ENCODE results near the gene COLEC12. TPM values are rescaled to one million over a fixed set of nuclear protein-coding genes. Genes with fewer than 3 reads are reported as not detected.

The COLEC12 gene
- total RNA-seq, 6 donors from 2014 or later = 29.3 to 72.2 (median 47.0) TPM

DNA sequence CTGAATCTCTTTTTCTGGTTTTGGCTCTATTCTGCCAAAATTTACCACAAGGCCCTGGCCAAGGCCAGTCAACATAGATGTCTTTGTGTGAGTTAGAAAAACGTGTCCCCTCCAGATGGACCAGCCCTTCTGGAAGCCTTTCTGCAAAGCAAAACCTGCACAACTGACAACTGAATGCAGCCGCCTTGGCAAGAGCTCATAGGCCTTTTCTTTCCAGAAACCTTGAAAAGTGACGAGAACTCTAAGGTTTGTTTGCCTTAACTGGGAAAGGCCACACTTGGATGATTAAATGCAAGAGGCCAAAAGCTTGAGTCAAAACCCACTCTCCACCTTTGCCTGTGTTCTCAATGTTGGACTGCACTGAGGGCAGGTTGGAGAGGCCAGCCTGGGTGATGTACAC is 103.9 kb downstream of the COLEC12 start:
- 82 to 89% methylated on average over 3 of the region's 3 CpGs for WGBS, 2 donors
- Histone ChIP-seq H3K36me3 (no peaks in the 10 kb centered on the region), H3K27me3 (no peaks in the 10 kb centered on the region), H3K4me3 (no peak overlapping the region), H3K27ac (no peak overlapping the region), H3K9me3 (no peaks in the 10 kb centered on the region), H3K4me1 (peaks cover 13 to 39% (median 27%) of the 10 kb centered on the region in 4 donors)
- ATAC-seq (ENCODE audit: low FRiP score in 2 of 2) (no peak), DNase-seq (no peak)
- no peak for TF ChIP-seq EP300 (IDR thresholded peaks at IDR 0.05)
- no peak for TF ChIP-seq POLR2A (IDR thresholded peaks at IDR 0.05)
- TF ChIP-seq CTCF (IDR thresholded peaks at IDR 0.05) = no peak
- TF ChIP-seq POLR2AphosphoS5 (IDR thresholded peaks at IDR 0.05) = no peak

DNA sequence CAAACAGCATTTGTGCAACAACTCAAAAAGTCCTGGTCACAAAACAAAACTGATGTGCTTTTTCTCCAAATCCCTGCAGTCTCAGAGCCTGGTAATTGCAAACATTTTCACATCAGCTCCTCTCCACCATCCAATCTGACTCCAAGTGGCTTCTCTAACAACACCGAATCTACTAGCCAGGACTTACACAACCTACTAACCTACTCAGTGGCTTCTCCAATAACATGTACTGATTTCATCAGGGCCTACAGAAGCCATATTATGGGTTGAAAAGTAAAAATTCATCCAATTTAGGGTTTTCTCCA is 104.3 kb downstream of the COLEC12 start:
- H3K9me3 ChIP-seq = no peaks in the 10 kb centered on the region
- TF ChIP-seq CTCF (IDR thresholded peaks at IDR 0.05) = no peak
- no peak for TF ChIP-seq EP300 (IDR thresholded peaks at IDR 0.05)
- TF ChIP-seq POLR2A (IDR thresholded peaks at IDR 0.05) = no peak
- TF ChIP-seq POLR2AphosphoS5 (IDR thresholded peaks at IDR 0.05) = no peak
- ATAC-seq (ENCODE audit: low FRiP score in 2 of 2) (no peak), DNase-seq (no peak)
- H3K27ac ChIP-seq = no peak overlapping the region
- H3K4me1 ChIP-seq = peaks cover 13 to 39% (median 27%) of the 10 kb centered on the region in 4 donors
- no peaks in the 10 kb centered on the region for H3K36me3 ChIP-seq
- 83% methylated on average over 1 of the region's 1 CpG for WGBS, 2 donors
- no peak overlapping the region for H3K4me3 ChIP-seq
- H3K27me3 ChIP-seq = no peaks in the 10 kb centered on the region

DNA sequence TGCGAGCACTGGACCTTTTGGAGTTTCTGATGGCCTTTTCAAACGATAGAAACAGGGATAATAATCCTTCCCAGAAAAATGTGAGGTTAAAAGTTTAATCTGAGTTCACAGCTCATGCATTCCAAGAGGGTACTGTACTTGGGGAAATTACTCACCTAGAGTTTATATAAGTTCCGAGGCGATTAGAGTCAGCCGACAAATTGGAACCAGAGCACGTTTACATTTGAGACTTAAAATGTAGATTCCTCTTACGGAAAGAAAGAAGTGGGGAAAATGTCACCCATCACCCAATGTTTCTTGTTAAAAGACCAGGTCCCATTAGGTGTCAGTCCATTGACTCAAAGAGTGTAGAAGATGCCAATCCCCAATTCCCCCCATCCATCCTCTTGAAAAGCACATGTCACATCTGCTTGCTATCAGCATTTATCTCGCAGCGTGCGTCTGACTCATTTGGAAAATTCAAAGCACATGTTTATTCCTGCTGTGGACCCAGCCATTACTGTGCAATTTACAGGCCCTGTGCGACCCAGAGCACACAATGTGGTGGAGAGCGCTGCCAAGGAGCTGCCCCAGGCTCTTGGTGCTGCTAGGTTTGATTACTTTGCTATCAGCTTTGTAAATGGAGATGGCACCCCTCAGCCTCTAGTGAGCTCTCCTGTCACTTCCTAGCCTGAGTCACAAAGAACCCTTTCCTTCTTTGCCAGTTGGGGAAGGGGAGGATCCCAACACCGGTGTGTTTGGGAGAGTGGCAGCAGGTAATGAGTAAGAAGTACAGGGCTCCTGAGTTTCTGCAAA is 104.8 kb downstream of the COLEC12 start:
- no peak overlapping the region for H3K4me3 ChIP-seq
- no peaks in the 10 kb centered on the region for H3K9me3 ChIP-seq
- TF ChIP-seq CTCF (IDR thresholded peaks at IDR 0.05) (no peak), EP300 (IDR thresholded peaks at IDR 0.05) (no peak), POLR2AphosphoS5 (IDR thresholded peaks at IDR 0.05) (no peak), POLR2A (IDR thresholded peaks at IDR 0.05) (no peak)
- ATAC-seq (ENCODE audit: low FRiP score in 2 of 2) (peak in 1 of 2 donors; percentile 72), DNase-seq (no peak)
- peaks cover 14 to 43% (median 30%) of the 10 kb centered on the region in 4 donors for H3K4me1 ChIP-seq
- peak overlapping the region in 2 of 4 donors; percentile 22 to 28 for H3K27ac ChIP-seq
- H3K36me3 ChIP-seq = no peaks in the 10 kb centered on the region
- WGBS, 2 donors = 55 to 64% methylated on average over 13 of the region's 13 CpGs
- H3K27me3 ChIP-seq = no peaks in the 10 kb centered on the region

GRCh38 chr18:394987-395362 is 105.5 kb downstream of the COLEC12 start:
- Histone ChIP-seq H3K4me1 (peaks cover 18 to 47% (median 32%) of the 10 kb centered on the region in 4 donors), H3K36me3 (no peaks in the 10 kb centered on the region), H3K4me3 (no peak overlapping the region), H3K27ac (peak overlapping the region in 1 of 4 donors; percentile 28), H3K9me3 (no peaks in the 10 kb centered on the region), H3K27me3 (no peaks in the 10 kb centered on the region)
- ATAC-seq (ENCODE audit: low FRiP score in 2 of 2) (peak; percentile 40 to 67), DNase-seq (no peak)
- TF ChIP-seq POLR2A (IDR thresholded peaks at IDR 0.05) (no peak), POLR2AphosphoS5 (IDR thresholded peaks at IDR 0.05) (no peak), EP300 (IDR thresholded peaks at IDR 0.05) (no peak), CTCF (IDR thresholded peaks at IDR 0.05) (no peak)
- WGBS, 2 donors = 63 to 65% methylated on average over 1 of the region's 1 CpG
